NOMO-1 treated with dmso at 0.1 percent for 144 hours (cell line): ENCODE data around the gene EIF4E2.

Experiments
- DNase-seq: peaks from one replicate; lab custom pipeline; 2025; ENCODE audit not compliant: unreplicated experiment; lab: John Stamatoyannopoulos, UW

EIF4E2 gene

DNA sequence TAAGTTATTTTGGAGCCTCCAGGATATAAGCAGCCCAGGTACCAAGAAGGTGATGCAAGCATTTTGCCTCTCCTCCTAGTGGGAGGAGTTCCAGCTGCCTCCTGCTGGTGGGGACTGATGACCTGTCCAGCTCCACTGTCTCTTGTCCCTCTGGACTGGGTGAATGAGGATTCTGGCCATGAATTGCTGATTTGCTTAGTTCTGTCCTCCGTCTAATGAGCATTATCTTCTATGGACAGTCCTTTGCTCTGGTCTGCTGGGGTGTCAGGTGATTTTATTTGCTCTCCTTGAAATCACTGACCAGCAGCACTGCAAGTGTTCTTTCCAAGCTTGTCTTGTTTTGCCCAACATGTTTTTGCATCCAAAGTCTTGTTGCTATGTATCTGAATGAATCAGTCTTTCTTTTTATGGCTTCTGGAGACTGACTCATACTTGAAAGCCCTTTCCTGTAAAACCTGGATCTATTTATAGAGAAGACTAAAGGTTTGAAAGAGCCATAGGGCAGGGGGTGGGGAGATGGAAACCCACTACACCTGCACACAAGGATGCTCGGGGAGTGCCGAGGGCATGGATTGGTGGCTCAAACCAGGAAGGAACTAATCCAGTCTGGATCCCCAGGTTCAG lies 42.4 kb downstream of the EIF4E2 start:
- DNase-seq = no peak

DNA sequence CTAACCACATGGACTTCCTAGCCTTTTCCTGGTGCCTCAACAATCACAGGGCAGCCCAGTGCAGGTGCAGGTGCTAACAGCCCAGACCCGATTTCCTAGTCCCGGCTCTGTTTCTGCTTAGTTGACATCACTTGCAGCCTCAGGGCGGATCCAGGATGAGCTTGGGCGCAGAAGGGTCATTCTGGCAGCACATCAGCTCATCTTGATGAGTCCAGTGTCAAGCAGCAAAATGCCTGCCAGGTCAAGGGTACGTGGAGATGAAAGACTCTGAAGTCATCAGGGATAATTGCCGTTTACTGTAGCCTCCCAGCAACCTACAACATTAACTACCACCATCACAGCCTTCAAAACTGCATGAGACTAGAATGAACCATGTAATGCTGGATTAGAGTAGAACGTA lies 43.5 kb downstream of the EIF4E2 start:
- DNase-seq = no peak

GRCh38 chr2:232597362-232598079 lies 47.0 kb downstream of the EIF4E2 start:
- no peak for DNase-seq

DNA sequence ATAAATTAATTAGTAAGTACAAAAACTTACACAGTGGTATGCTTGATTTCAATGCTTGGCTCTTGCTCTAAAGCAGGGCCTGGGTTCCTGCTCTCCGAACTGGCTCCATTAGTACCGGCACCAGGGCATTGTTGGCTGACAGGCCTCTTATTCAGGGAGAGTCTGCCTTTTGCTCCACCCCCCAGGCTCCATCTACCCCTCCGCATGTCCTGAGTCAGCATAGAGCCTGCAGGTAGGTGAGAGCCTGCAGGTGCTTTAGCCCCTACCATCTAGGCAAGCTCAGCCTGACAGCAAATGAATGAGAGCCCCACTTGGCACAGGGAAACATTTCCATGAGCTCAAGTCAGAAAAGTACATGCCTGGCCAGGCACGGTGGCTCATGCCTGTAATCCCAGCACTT lies 47.8 kb downstream of the EIF4E2 start:
- DNase-seq = no peak

DNA sequence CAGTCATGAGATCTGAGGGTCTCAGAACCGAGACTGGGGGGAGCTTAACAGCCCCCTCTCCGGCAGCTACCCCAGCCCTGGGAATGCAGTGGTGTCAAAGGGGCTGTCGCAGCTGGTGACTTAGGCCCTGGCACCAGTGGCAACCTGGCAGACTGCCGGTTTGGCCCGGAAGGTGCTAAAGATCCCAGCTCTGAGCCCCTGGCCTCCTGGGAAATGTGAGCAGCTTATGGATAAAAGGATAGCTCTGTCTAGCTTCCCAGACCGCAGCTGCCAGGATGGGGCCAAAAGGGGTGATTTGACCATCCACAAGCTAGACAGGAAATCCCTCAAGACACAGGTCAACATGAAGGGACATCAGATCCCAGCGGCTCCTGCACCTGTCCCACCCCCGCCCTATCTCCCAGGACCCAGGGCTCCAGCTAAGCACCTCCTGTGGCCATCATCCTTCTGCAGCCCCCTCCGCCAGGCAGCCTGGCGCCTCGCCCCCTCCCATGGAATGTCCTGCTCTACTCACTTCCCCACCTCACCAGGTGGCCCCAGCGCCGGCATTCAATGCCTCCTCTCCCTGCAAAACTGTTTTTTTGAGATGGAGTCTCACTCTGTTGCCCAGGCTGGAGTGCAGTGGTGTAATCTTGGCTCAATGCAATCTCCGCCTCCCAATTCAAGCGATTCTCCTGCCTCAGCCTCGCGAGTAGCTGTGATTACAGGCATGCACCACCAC lies 49.7 kb downstream of the EIF4E2 start:
- no peak for DNase-seq

DNA sequence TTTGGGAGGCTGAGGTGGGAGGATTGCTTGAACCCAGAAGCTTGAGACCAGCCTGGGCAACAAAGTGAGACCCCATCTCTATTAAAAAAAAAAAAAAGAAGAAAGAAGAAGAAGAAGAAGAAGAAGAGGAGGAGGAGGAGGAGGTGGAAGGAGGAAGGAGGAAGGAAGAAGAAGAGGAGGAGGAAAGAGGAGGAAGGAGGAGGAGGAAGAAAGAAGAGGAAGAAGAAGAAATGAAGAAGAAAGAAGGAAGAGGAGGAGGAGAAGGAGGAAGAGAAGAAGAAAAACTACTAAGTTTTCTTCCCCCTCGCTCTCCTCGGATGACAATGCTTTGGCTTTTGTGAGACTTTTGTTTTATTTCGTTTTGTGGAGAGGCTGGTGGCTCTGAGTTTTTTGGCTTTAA lies 52.8 kb downstream of the EIF4E2 start:
- DNase-seq = no peak

DNA sequence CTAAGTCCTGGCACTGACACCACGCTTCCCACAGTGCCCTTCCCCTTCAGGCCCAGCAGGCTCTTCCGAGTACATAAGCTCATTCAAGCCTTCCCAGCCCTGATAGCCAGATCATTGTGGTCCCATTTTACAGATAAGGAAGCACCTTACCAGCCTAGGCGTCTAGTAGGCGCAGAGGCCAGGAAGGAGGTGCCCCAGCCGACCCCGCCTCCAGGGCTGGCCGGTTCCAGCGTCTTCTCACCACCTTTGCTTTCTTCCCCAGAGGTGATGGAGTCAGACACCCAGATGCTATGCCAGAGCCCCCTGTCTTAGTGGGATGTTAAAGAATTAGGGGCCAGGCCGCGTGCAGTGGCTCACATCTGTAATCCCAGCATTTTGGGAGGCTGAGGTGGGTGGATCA lies 54.0 kb downstream of the EIF4E2 start:
- DNase-seq = no peak

GRCh38 chr2:232607011-232607410 lies 56.5 kb downstream of the EIF4E2 start:
- no peak for DNase-seq

DNA sequence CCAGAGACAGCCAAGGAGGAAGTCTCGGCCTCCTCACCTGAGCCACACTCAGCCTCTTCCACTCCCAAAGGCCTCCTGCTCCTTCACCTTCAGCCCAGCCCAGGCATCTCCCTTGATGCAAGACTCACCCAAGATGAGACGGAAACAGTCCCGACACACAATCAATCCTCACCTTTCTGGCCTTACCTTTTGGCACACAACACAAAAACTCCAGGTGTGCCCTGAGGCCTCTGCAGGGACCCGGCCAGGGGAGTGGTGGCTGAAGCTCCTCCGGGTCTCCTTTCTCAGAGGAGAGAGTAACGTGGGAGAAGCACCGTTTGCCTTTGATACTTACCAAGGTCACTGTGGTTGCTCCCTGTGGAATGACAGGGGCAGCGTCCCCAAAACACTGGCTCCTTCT lies 59.1 kb downstream of the EIF4E2 start:
- DNase-seq = no peak

GRCh38 chr2:232610081-232610480 lies 59.6 kb downstream of the EIF4E2 start:
- DNase-seq = no peak

DNA sequence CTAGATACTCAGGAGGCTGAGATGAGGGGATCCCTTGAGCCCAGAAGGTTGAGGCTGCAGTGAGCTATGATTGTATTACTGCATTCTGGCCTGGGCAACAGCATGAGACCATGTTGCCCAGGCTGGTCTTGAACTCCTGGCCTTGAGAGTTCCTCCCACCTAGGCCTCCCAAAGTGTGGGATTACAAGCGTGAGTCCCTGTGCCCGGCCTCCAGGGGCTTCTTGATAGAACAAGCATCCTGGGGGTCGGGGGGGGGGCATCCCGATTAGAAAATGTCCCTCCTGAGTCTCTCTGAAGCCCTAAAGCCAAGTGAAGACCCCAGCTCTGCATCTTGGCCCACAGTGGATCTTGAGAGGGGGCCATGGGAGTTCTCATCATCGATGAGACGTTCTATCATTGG lies 60.6 kb downstream of the EIF4E2 start:
- DNase-seq = no peak

- DNase-seq = no peak
Observed at GRCh38 chr2:232611559-232612218, 61.2 kb downstream of the EIF4E2 start.

GRCh38 chr2:232613538-232614134 lies 63.1 kb downstream of the EIF4E2 start:
- no peak for DNase-seq

GRCh38 chr2:232615339-232615738 lies 64.8 kb downstream of the EIF4E2 start:
- no peak for DNase-seq
